K562 (cell line): ENCODE results near the gene TBX22. TPM values are rescaled to one million over a fixed set of nuclear protein-coding genes. Genes with fewer than 3 reads are reported as not detected.

Experiments
- ATAC-seq: fragments of 200-7000 bp; cut with Tn5 transposase; 3 replicates; pipeline ENCODE4 v1.9.1; 2020; ENCODE audit warnings: moderate library complexity
- BruUV-seq: library from RNA; stranded (reverse); fragments of 400-500 nt; replicated peaks from 2 replicates; lab custom pipeline; 2021; lab: Mats Ljungman, UMichigan
- CTCF ChIA-PET: fragments of 300-600 bp; formaldehyde crosslinking; extraction: SDS; loops from one replicate; lab custom pipeline; 2021; ENCODE audit warnings: low intra/inter-chr PET ratio; lab: Yijun Ruan, JAX
- POLR2A ChIA-PET: fragments of 300-600, 350-650 bp; sonication (Branson Sonifier 250); formaldehyde crosslinking; extraction: SDS; loops from one replicate; lab custom pipeline; 2021; ENCODE audit warnings: antibody characterized with exemption, inconsistent platforms; lab: Yijun Ruan, JAX
- DNase-seq, 4 experiments: peaks; one replicate each; pipeline versions ENCODE4 v3.0.0 to v3.0.0-alpha.2; 2011 to 2018; ENCODE audit warnings: low spot score in 3 of 4, mixed read lengths in 3 of 4; ENCODE audit errors: extremely low read depth in 1 of 4
- FAIRE-seq: peaks from 2 replicates; lab custom pipeline; 2011; peaks lifted over from hg19 to GRCh38; lab: Jason Lieb, UNC
- H2AFZ ChIP-seq: 2 replicates; pipeline ENCODE4 v1.6.0; 2011; ENCODE audit warnings: low read depth, low read length, control low read depth, inconsistent platforms
- H3K27ac ChIP-seq: fragments of 200-600 bp; 3 replicates; pipeline ENCODE4 v1.8.0; 2011; ENCODE audit warnings: low read depth, mild to moderate bottlenecking, control low read depth, inconsistent platforms, low read length, moderate library complexity, mixed read lengths; ENCODE audit errors: extremely low read depth
- H3K27me3 ChIP-seq, 2 experiments: fragments of 300-600 bp in 1 of 2; 2 replicates in 1 of 2; 3 replicates in 1 of 2; pipeline versions ENCODE4 v1.6.0 to v1.8.0; 2011; ENCODE audit warnings: inconsistent platforms in 2 of 2, low read length in 2 of 2, mild to moderate bottlenecking in 1 of 2, mixed read lengths in 1 of 2, moderate library complexity in 1 of 2; ENCODE audit not compliant: control insufficient read depth in 2 of 2, insufficient read depth in 2 of 2
- H3K36me3 ChIP-seq: fragments of 300-600 bp; 3 replicates; pipeline ENCODE4 v1.8.0; 2011; ENCODE audit warnings: mild to moderate bottlenecking, low read length, inconsistent platforms; ENCODE audit not compliant: control insufficient read depth, insufficient read depth
- H3K4me1 ChIP-seq, 2 experiments: fragments of 200-600 bp in 1 of 2; replicated peaks in 1 of 2; 2 replicates in 1 of 2; 3 replicates in 1 of 2; pipeline versions ENCODE4 v1.5.1 to v1.8.0; 2011; ENCODE audit warnings: inconsistent platforms in 2 of 2, low read length in 2 of 2, mild to moderate bottlenecking in 1 of 2, mixed read lengths in 1 of 2, moderate library complexity in 1 of 2; ENCODE audit not compliant: control insufficient read depth in 2 of 2, insufficient read depth in 2 of 2
- H3K4me2 ChIP-seq: 2 replicates; pipeline ENCODE4 v1.6.1; 2011; ENCODE audit warnings: low read length, control low read depth, inconsistent platforms, mixed read lengths; ENCODE audit not compliant: insufficient read depth
- H3K4me3 ChIP-seq: fragments of 200-600 bp; sonication (generic), shearing (Covaris generic); 2 replicates; pipeline ENCODE4 v1.5.1; 2016; ENCODE audit warnings: control low read depth, inconsistent platforms
- H3K79me2 ChIP-seq: fragments of 200-600 bp; 3 replicates; pipeline ENCODE4 v1.8.0; 2011; ENCODE audit warnings: low read length, inconsistent platforms; ENCODE audit not compliant: control insufficient read depth, insufficient read depth
- H3K9ac ChIP-seq, 2 experiments: 2 replicates each; pipeline versions ENCODE4 v1.6.0 to v1.6.1; 2011; ENCODE audit warnings: low read depth in 2 of 2, low read length in 2 of 2, control low read depth in 1 of 2, inconsistent platforms in 1 of 2, mild to moderate bottlenecking in 1 of 2, mixed read lengths in 1 of 2; ENCODE audit not compliant: insufficient read depth in 1 of 2
- H3K9me1 ChIP-seq: one replicate; pipeline ENCODE4 v1.6.0; 2011; ENCODE audit warnings: inconsistent platforms, mild to moderate bottlenecking, low read length, moderate library complexity; ENCODE audit not compliant: control insufficient read depth, insufficient read depth
- H3K9me3 ChIP-seq: replicated peaks from 2 replicates; pipeline ENCODE4 v1.5.1; 2011; ENCODE audit warnings: low read depth, low read length, inconsistent platforms; ENCODE audit not compliant: control insufficient read depth, insufficient read depth
- H4K20me1 ChIP-seq: replicated peaks from 2 replicates; pipeline ENCODE4 v1.6.1; 2011; ENCODE audit warnings: low read length, inconsistent platforms, mixed read lengths; ENCODE audit not compliant: control insufficient read depth, insufficient read depth
- JUND ChIP-seq, 2 experiments: IDR thresholded peaks; 2 replicates in 1 of 2; 3 replicates in 1 of 2; pipeline ENCODE4 v1.6.1; 2011; ENCODE audit warnings: borderline replicate concordance in 2 of 2, low read depth in 2 of 2, low read length in 2 of 2, improper control_type of control experiment in 1 of 2, missing biosample characterization in 1 of 2, missing genetic modification characterization in 1 of 2, missing genetic modification reagents in 1 of 2
- MIER1 ChIP-seq: fragments of 450-650 bp; IDR thresholded peaks from 2 replicates; pipeline ENCODE4 v1.6.1; 2016; ENCODE audit warnings: antibody characterized with exemption, mild to moderate bottlenecking, low read depth
- OTX1 ChIP-seq: fragments of 450-650 bp; formaldehyde crosslinking; IDR thresholded peaks from 2 replicates; pipeline ENCODE4 v1.4.0; 2022; ENCODE audit warnings: mild to moderate bottlenecking
- SMARCA5 ChIP-seq: fragments of 450-650 bp; IDR thresholded peaks from 2 replicates; pipeline ENCODE4 v1.6.1; 2016
- SREBF2 ChIP-seq: sonication (generic); formaldehyde crosslinking; IDR thresholded peaks from 2 replicates; pipeline ENCODE4 v1.4.0; 2020; ENCODE audit warnings: mild to moderate bottlenecking, missing genetic modification reagents
- TSHZ1 ChIP-seq: fragments of 250-450 bp; sonication (Bioruptor Pico); IDR thresholded peaks from 2 replicates; pipeline ENCODE4 v1.4.0; 2020; ENCODE audit warnings: mild to moderate bottlenecking, moderate library complexity
- XRCC4 ChIP-seq: IDR thresholded peaks from one replicate; pipeline ENCODE4 v1.6.1; 2011; ENCODE audit not compliant: insufficient read depth, insufficient read length; ENCODE audit errors: extremely low read depth
- ZC3H8 ChIP-seq: fragments of 450-650 bp; IDR thresholded peaks from 2 replicates; pipeline ENCODE4 v1.6.1; 2017
- ZNF561 ChIP-seq: fragments of 450-650 bp; formaldehyde crosslinking; conservative IDR thresholded peaks from 2 replicates; pipeline ENCODE4 v1.4.0; 2020; ENCODE audit warnings: mild to moderate bottlenecking, moderate library complexity
- ZNF586 ChIP-seq: fragments of 450-650 bp; formaldehyde crosslinking; conservative IDR thresholded peaks from 2 replicates; pipeline ENCODE4 v1.4.0; 2020; ENCODE audit warnings: mild to moderate bottlenecking, moderate library complexity
- WGBS: fragments of 100-300 bp; shearing (Covaris generic); methylation state at CpG from one replicate; pipeline ENCODE4 v1.1.6; 2016; ENCODE audit warnings: low coverage, mixed read lengths; ENCODE audit not compliant: insufficient coverage; ENCODE audit errors: missing lambda C conversion rate; 5-methylcytosine and 5-hydroxymethylcytosine counted together
- in situ Hi-C: fragments of 300-500 bp; cut with MboI; formaldehyde crosslinking; loops from 4 replicates; pipeline ENCODE4 v1.15.0; 2018; ENCODE audit warnings: inconsistent platforms, mixed read lengths
- intact Hi-C: fragments of 100-400 bp; cut with micrococcal nuclease; formaldehyde crosslinking; loops from 2 replicates; pipeline ENCODE4 v1.14.2; 2022
- polyA plus RNA-seq, 8 experiments: library from polyadenylated mRNA; depleted of rRNA in 4 of 8; stranded (reverse) in 5 of 8; unstranded in 3 of 8; fragments of >200 nt; fragmentation: Nextera tagmentation in 2 of 8; fragmentation: Illumina TruSeq in 1 of 8; extraction: Ambion mirVana in 2 of 8; extraction: Trizol in 1 of 8; gene quantifications; 2 replicates each; pipeline versions ENCODE4 v1.2.1 to v1.2.3, GENCODE V29; 2011 to 2014; ENCODE audit warnings: inconsistent platforms in 1 of 8, missing spikeins in 1 of 8
- total RNA-seq, 7 experiments: library from RNA; depleted of rRNA in 6 of 7; stranded (reverse); fragments of >200 nt in 6 of 7; fragmentation: Illumina TruSeq in 2 of 7; extraction: Trizol in 2 of 7; gene quantifications; 2 replicates each; pipeline versions ENCODE4 v1.2.1 to v1.2.3, GENCODE V29; 2011 to 2021; ENCODE audit warnings: low replicate concordance in 1 of 7

Gene TBX22
- total and polyA plus RNA-seq, 9 of the 15 experiments (the other 6 are each of a cell fraction or from before 2014, with no cell fraction given): not detected

DNA sequence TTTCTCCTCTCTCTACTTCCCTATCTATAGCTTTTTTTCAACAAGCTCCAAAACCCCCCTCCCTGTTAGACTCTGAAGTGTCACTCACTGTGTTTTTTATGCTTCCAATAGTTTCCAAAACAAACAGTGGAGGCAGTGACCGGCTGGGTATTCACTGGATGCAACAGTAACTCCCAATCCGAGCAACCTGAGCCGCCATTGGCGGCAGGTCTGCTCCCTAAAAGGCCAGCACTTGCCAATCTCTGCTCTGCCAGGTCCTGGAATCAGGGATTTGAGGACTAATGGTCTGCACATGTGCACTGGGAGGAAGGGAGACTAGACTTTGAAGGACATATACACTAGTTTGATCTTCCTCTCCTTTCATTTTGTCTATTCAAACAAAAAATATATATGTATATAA, 7.1 kb downstream of the TBX22 start:
- DNase-seq (no peak), FAIRE-seq (no peak), ATAC-seq (no peak)
- no peaks in the 10 kb centered on the region for H3K27me3 ChIP-seq
- POLR2A ChIA-PET: no interaction called here
- H3K27ac ChIP-seq: no peak overlapping the region
- WGBS: 0% methylated on average over 2 of the region's 4 CpGs
- BruUV-seq: no TSS peak
- no peak for TF ChIP-seq ZNF561
- TF ChIP-seq ZC3H8: no peak
- TF ChIP-seq TSHZ1: no peak
- TF ChIP-seq SMARCA5: no peak
- TF ChIP-seq OTX1 (CRISPR knock-in tag): no peak
- no peak for TF ChIP-seq JUND (IDR thresholded peaks at IDR 0.05; ENCODE audit: borderline replicate concordance, low read depth, low read length)
- TF ChIP-seq JUND (tag; IDR thresholded peaks at IDR 0.05; ENCODE audit: borderline replicate concordance, low read depth, low read length): no peak
- no peak for TF ChIP-seq ZNF586 (CRISPR knock-in tag)
- TF ChIP-seq XRCC4: no peak
- no peak for TF ChIP-seq MIER1
- TF ChIP-seq SREBF2 (CRISPR knock-in tag): no peak
- no peaks in the 10 kb centered on the region for H3K4me1 ChIP-seq
- no peaks in the 10 kb centered on the region for H3K9me3 ChIP-seq
- H3K9ac ChIP-seq: no peak overlapping the region
- no peaks in the 10 kb centered on the region for H3K36me3 ChIP-seq
- H2AFZ ChIP-seq: no peak overlapping the region
- H4K20me1 ChIP-seq: no peaks in the 10 kb centered on the region
- no peaks in the 10 kb centered on the region for H3K79me2 ChIP-seq
- in situ Hi-C loops: no loop called here
- CTCF ChIA-PET: no interaction called here
- no peaks in the 10 kb centered on the region for H3K9me1 ChIP-seq
- H3K4me2 ChIP-seq: no peak overlapping the region
- intact Hi-C loops: no loop called here
- no peak overlapping the region for H3K4me3 ChIP-seq
